Suppressor macrophage treated with lipopolysaccharide for 1 hour (primary cell): ENCODE data around the gene MBD6.
A peak's percentile ranks its signal among the peaks of the same experiment; 100 is the strongest.
"Not testable (repeated sequence)": the region's sequence is repeated elsewhere in the genome, so short reads cannot be mapped to it uniquely, and the experiment has no call there.

Experiments
- DNase-seq, 3 donors: peaks; one replicate each; pipeline ENCODE4 v3.0.0-alpha.2; 2020 to 2022

Gene MBD6

DNA sequence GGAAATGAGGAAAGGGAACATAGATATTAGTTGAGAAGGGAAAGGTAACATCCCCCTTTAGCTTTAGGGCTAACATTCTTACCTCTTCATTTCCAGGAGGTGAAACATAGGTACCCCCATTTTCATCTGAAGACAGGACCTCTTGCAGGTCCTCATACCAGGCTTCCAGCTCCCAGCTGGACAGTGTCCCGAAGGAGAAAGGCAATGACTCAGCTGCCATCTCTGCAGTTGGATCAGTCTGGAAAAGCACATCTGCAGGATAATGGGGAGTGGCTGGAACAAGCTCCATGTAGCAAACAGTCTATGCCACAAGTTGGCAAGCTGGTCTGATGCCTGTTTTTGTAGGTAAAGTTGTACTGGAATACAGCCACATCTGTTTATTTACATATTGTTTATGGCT is 5.4 kb upstream of the MBD6 start:
- DNase-seq: no peak

DNA sequence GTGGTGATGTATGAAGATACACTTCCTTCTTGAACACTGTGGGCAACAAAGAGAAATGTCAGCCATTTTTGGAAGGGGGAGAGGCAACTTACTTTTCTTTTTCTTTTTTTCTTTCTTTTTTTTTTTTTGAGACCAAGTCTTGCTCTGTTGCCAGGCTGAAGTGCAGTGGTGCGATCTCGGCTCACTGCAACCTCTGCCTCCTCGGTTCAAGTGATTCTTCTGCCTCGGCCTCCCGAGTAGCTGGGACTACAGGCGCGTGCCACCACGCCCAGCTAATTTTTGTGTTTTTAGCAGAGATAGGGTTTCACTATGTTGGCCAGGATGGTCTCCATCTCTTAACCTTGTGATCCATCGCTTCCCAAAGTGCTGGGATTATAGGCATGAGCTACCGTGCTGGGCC is 4.9 kb upstream of the MBD6 start:
- DNase-seq: not testable (repeated sequence)

DNA sequence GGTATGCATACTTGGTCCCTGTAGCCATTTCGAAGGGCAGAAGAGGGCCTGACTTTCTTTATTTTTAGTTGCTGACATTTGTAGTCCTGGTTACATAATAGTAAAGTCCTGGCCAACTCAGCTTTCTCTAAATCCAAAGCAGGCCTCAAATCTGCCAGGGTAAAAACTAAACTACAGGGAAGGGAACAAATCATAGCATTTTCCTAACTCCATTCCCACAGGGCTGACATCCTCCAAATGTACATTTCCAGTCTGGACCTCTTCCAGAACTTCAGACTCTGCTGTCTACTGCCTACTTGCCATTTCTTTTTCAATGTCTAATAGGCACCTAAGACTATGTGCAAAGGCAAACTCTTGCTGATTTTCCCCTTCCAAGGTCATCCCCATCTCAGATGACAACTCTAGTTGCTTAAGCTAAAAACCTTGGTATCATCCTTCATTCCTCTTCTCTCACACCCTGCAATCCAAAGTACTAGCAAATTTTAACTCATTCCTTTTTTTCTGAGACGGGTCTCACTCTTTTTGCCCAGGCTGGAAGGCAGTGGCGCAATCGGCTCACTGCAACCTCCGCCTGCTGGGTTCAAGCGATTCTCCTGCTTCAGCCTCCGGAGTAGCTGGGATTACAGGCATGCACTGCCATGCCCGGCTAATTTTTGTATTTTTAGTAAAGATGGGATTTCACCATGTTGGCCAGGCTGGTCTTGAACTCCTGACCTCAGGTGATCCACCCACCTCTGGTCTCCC is 4.3 kb upstream of the MBD6 start:
- DNase-seq: no peak

DNA sequence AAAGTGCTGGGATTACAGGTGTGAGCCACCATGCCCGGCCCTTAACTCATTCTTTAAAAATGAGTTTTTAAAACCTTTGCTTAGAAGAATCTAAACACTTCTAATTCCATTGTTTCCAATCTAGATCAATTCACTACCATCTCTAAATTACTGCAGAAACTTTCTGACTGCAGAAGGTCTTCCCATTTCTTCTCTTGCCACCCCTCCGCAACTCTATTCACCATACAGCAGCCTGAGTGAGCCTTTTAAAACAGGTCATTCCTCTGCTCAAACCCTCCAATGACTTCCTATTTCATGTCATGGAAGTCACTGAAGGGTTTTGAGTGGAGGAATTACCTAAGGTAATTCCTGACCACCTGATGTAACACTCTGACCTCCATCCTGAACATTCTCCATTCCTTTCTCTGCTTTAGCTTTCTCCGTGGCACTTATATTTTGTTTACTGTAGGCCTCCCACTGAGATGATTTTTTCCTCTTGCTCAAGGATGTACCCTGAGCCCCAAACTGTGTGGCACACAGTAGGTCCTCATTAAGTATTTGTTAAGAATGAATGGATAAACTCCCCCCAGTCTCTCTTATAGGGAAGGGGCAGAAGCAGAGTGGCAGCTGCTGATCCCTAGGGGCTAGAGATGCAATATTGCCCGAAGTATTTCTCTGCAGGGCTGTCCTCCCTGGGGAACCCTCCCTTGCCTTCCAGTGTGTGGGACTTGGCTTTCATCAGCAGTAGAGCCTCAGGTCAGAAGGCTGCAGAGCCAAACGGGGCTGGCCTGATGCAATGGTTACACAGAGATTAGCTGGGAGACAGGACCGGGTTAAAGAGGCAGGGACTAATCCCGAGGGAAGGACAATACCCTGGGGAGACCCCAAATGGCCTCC is 3.5 kb upstream of the MBD6 start:
- DNase-seq: peak; percentile 18 to 24 (median 20)

DNA sequence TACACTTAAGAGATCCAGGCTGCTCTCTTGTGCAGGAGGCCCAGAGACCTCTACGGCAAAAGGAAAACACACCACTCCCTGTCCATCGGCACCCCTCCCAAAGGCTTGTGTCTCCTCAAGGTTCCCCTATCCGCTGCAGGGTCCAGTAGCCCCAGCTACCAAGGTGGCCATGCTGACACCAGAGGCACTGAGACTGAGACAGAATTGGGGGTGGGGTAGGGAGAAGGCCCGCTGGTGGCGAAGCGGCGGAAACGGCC is 2.9 kb upstream of the MBD6 start:
- no peak for DNase-seq

DNA sequence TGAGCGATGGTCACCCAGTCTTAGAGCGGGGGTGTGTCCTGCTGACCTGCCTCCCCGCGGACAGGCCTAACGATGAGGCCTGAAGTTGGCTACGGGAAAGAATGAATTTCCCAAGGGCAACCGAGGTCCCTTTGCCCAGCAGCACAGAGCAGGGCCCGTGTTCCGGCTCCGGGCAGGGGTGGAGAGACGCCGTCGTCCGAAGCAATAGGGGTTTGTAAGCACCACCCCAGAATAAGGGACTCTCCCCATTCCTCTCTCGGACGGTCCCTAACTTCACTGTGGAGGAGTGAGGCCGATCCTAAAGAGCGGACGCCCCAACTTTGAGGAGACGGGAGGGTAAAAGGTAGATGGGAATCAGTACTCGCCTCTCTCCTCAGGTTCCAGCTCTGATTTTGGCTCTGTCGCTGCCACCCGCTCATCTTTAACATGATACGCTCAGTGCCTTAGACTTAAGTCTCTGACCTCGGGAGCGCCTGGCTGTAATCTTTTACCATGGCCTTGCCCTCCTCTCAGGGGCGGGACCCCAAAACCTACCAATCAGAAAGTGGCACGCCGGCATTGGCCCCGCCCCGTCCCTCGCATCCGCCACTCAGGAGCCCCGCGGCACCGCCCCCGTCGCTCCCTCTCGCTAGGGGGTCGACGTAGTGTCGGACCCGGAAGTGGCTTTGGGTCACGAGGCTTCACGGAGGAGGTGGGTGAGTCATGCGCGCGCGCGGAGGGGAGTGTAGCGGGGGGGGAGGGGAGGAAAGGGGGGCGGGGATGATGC is 2.4 kb upstream of the MBD6 start, which contains the start of gene DDIT3:
DDIT3 (minus strand) TSS at position 462 of the 766 bp plus-strand sequence. CDS start 3,108 bp downstream, outside the sequence.
- peak; percentile 100 for DNase-seq

DNA sequence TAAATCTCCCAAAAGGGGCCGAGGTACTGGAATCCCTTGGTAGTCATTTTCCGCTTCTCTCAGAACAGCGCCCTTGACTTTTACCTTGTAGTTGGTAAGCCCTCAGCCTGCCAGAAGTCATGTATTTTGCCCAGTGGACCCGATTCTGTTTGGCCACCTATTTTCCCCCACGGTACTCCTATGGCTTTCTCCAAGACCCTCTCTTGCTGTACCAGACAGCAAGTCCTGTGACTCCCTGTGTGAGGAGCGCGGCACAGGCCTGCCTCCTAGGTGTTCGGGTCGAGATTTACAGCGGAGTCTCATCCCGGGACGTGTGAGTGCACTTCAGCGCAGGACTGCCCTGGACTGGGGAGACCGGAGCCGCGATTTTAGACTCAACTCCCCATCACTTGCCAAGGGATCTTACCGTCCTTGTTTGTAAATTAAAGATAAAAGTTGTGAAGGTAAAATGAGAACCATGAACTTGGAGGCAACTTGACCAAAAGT is 1.1 kb upstream of the MBD6 start:
- peak in 1 of 3 donors; percentile 7 for DNase-seq

DNA sequence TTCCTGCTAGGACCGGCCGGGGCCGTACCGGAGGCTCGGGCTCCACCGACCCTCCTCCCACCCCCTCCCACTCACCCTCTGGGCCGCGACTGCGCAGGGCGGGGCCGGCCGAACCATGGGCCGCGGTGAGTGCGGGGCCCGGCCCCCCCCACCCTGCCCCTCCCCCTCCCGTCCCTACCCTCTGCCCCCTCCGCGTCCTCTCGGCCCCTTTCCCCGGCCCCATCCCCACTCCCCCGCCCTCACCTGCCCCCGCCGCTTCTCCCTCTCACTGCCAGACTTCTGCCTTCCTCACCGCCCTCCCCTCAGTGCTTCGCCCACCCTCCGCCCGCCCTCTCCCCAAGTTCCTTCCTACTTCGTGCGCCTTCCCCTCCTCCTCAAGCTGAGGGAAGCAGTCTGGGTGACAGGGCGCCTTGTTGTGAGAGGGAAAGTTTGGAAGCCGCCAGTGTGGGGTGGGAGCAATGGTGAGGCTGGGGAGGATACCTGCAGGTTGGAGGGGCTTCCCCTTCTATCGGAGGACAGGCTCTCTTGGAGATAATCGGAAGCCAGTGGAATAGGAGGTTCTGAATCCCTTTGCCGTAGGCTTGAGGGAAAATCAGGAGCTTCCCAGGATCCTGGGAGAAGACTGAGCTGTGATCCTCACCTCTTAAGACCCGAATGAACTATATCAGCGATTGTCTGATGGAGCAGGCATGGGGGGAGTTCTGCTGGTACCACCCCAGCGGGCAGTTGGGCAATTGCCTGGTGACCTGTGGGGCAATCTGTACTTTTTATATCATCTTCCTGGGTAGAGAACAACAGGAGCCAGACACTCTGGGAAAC is 472 bp downstream of the MBD6 start:
- peak; percentile 73 to 88 (median 86) for DNase-seq

DNA sequence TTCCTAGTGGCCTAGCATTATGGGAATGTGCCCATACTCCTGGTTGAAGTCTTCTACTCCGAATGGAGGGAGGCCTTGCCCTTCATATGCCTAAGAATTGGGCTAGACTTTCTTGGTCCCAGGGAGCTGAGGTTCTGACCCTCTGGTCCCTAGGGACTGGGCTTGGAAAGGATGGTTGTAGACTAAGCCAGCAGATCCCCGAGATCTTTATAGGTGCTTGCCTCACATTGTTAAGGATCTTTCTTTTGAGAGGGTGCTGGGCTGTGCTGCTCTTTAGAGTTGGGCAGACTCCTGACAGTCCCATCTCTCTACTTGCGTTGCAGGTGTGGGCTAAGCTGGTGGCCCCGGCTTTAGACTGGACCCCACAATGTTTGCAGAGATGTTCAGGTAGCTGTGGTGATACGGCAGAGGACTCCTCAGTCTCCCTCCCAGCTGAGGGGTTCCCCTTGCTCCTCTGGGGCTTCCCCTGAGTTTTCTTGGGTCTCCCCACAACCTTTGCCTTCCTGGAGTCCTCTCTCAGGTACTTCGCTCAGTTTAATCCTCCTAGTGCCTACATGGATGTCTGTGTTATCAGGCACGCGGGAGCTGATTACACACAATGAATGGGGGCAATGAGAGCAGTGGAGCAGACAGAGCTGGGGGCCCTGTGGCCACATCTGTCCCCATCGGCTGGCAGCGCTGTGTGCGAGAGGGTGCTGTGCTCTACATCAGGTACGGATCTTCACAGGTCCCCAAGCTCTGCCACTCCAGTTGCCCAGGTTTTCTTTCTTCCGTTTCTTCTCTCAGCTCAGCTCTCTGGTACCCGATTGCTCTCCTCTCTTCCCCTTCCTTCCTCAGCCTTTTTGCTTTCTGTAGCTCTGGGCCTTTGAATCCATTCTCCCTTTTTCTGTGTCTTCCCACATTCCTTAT is 1.3 kb downstream of the MBD6 start:
- no peak for DNase-seq

- no peak for DNase-seq
These were observed 2.4 kb downstream of the MBD6 start for GRCh38 chr12:57524814-57525614.

- no peak for DNase-seq
These were observed 3.2 kb downstream of the MBD6 start for GRCh38 chr12:57525615-57526383.

DNA sequence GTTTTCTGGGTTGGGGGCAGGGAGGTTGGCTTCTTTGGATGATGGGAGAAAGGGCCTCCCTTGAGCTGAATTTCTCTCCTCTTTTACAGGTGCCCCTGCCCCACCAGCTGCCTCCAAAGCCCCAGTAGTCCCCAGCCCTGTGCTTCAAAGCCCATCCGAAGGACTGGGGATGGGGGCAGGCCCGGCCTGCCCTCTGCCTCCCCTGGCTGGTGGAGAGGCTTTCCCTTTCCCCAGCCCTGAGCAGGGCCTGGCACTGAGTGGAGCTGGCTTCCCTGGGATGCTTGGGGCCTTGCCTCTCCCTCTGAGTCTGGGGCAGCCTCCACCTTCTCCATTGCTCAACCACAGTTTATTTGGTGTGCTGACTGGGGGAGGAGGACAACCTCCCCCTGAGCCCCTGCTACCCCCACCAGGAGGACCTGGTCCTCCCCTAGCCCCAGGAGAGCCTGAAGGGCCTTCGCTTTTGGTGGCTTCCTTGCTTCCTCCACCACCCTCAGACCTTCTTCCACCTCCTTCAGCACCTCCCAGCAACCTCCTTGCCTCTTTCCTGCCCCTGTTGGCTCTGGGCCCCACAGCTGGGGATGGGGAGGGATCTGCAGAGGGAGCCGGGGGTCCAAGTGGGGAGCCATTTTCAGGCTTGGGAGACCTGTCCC is 4.0 kb downstream of the MBD6 start:
- DNase-seq: no peak

- DNase-seq: no peak
These were observed 4.6 kb downstream of the MBD6 start for GRCh38 chr12:57527184-57527583.

DNA sequence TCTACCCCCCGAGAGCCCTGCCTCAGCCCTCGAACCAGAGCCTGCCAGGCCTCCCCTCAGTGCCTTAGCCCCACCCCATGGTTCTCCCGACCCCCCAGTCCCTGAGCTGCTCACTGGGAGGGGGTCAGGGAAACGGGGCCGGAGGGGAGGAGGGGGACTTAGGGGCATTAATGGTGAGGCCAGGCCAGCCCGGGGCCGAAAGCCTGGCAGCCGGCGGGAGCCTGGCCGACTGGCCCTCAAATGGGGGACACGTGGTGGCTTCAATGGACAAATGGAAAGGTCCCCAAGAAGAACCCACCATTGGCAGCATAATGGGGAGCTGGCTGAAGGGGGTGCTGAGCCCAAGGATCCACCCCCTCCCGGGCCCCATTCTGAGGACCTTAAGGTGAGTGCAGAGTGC is 5.6 kb downstream of the MBD6 start:
- DNase-seq: no peak

DNA sequence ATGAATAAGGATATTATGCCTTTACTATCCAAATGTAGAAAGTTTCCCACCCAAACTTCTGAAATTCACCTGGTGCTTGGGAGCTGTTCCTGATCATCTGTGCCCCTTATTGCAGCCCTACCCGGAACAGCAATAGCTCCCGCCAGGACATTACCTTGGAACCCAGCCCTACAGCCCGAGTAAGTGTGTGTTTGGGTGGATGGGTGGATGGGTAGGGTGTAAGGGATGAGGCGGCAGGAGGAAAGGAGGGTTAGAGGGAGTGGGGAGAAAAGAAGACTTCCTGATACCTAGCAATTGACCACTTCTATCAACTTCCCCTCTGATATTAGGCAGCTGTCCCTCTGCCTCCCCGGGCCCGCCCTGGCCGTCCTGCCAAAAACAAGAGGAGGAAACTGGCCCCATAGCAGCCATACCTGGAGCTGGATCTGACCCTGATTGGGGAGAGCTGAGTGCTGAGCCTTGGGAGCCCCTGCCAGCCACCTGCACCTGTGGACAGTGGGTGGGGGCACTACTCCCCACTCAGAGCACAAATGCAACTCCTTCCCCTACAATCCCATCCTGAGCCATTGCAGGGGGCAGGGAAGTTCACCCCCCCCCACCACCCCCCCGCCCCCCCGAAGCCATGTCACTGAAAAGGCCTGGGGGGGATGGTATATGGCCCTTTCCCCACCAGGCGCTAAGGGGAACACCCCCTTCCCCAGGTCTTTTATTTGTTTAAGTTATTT is 6.4 kb downstream of the MBD6 start:
- no peak for DNase-seq

DNA sequence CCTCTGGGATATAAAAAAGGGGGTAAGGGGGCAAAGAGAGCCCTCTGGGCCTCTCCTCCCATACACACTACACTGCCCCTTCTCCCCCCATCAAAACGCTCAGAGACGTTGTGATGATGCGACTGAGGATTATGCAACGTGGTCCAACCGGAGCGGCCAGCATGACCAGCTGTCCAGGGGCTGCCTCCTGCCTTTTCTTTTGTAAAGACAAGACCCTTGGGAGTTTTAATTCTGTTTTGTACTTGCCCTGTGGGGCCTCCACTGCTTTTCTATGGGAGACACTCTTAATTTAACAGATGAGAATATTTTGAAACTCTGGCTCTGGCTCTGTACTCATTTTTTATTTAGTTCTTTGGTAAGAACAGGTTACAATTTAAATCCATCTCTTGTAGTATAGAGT is 7.2 kb downstream of the MBD6 start:
- no peak for DNase-seq

GRCh38 chr12:57530396-57531142 is 7.9 kb downstream of the MBD6 start:
- DNase-seq: no peak

DNA sequence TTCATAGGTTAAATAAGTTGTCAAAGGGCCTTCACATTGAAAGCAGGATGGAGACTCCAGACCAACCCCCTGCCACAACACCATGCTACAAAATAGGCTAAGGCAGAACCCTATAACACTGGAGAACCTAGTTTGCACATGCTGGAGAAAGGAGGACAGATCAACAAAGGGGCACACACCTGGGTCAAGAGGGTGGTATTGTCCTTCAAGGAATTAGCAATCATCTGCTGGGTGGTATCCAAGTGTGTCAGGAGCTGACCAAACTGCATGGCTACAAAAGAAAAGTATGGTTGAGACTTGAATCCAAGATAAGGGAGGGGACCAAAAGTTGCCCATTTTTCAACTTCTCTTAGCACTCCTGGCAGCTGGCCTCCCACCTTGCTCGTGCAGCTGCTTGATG is 9.2 kb downstream of the MBD6 start:
- DNase-seq: no peak
